PC-3 (cell line): ENCODE measurements around the gene MSI2.

Experiments used
- EZH2 ChIP-seq: fragments of 300-600 bp; sonication (generic); IDR thresholded peaks from one replicate; pipeline ENCODE4 v1.6.1; 2017; ENCODE audit warnings: antibody characterized with exemption, mild to moderate bottlenecking, low read length; ENCODE audit not compliant: unreplicated experiment
- TF ChIP-seq, protein P1 (sequence below): fragments of 300-600 bp; sonication (generic); conservative IDR thresholded peaks from 2 replicates; pipeline ENCODE4 v1.5.1; 2017; ENCODE audit warnings: antibody characterized with exemption, low read depth, mild to moderate bottlenecking, low read length

DNA sequence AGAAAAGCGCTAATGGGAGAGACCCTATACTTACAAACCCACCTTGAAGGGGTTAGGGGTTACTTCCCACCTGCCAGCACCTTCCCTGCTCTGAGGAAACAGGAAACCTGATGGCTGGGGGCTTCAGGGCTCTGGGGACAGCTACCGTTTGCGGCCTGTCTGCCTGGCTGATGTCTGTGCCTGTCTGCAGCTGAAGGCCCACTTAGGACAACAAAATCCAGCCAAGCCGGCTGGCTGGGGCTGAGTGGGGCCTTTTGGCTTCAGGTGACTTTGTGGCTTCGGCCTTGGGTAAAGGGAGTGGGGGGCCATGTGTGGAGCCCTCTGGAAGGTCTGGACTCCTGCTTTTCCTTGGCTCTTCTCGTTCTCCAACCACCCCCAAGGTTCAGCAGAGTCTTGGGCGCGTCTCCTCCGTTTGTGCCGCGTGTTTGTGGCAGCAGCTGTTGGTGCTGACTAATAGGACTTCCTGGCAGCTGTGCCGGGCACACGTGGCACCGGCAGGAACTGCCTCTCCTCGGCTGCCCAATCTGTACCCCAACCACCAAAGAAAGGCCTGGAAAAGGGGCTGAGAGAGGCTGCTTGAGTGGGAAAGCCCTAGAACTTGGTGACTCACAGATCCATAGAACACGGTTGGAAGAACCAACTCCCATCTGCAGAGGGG is 186.7 kb downstream of the MSI2 start:
- TF ChIP-seq, protein P1, sequence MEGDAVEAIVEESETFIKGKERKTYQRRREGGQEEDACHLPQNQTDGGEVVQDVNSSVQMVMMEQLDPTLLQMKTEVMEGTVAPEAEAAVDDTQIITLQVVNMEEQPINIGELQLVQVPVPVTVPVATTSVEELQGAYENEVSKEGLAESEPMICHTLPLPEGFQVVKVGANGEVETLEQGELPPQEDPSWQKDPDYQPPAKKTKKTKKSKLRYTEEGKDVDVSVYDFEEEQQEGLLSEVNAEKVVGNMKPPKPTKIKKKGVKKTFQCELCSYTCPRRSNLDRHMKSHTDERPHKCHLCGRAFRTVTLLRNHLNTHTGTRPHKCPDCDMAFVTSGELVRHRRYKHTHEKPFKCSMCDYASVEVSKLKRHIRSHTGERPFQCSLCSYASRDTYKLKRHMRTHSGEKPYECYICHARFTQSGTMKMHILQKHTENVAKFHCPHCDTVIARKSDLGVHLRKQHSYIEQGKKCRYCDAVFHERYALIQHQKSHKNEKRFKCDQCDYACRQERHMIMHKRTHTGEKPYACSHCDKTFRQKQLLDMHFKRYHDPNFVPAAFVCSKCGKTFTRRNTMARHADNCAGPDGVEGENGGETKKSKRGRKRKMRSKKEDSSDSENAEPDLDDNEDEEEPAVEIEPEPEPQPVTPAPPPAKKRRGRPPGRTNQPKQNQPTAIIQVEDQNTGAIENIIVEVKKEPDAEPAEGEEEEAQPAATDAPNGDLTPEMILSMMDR = no peak
- no peak for TF ChIP-seq EZH2
